Renal pelvis (tissue), 4 donors: Measurements from ENCODE around the gene GRAMD1B. TPM values are rescaled to one million over a fixed set of nuclear protein-coding genes. Genes with fewer than 3 reads are reported as not detected.

Experiments
- DNase-seq: peaks from one replicate; pipeline ENCODE4 v3.0.0-alpha.2; 2013
- polyA plus RNA-seq, 3 donors: library from polyadenylated mRNA; unstranded; fragments of 120-200 nt; gene quantifications; one replicate each; pipeline ENCODE4 v1.2.1, GENCODE V29; 2013; ENCODE audit not compliant: insufficient read length in 3 of 3

The GRAMD1B gene
- polyA plus RNA-seq, 3 donors: 12.8 to 16.0 (median 15.3) TPM

DNA sequence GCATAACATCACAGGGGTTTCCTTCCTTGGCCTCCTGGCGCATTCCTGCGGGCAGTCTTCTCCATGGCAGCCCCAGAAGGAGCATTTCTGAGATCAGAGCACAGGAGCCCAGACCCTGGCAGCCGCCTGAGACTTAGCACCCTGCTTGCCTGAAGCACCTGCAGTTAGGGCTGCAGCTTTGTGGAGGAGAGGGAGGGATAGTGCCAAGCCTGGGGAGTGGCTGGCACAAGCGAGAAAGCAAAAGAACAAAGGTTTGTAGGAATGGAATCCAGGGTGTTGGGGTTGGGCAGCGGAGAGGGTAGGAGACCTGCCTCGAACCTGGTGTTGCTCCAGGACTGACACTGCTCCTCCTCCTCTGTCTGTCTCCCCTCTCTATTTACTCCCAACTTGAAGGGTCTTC, 157.5 kb downstream of the GRAMD1B start:
- DNase-seq: no peak

DNA sequence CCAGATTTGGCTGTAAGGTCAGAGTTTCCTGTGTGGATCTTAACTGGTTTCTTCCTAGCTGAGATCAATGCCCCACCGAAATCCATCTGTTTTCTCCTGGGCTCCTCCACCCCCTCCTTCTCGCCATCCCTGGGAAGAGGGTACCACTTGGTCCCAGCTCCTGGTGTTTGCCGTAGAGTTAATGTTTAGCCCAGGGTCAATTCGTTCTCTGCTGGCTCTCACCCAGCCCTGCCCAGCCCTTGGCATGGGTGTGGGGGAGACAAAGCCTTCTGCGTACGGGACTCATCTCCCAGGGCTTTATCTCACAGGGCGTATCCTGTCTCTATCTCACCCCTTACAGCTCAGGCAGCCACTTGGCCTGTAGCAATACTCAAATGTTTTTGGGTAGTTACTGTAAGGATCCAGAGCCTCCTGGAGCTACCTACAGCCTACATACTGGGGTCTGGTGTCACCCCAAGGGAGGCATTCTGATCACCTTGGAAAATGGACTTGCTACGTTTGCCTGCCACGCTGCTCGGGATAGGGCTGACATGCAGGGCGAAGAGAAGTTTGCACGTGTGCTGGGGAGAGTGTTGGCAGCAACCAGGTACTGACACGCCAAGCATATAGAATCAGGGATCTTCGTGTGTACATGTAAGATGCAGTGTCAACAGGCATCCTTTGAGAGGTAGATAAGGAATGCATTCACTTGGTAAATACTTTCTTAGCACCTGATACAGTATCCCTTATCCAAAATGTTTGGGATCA, 158.2 kb downstream of the GRAMD1B start:
- DNase-seq: no peak

DNA sequence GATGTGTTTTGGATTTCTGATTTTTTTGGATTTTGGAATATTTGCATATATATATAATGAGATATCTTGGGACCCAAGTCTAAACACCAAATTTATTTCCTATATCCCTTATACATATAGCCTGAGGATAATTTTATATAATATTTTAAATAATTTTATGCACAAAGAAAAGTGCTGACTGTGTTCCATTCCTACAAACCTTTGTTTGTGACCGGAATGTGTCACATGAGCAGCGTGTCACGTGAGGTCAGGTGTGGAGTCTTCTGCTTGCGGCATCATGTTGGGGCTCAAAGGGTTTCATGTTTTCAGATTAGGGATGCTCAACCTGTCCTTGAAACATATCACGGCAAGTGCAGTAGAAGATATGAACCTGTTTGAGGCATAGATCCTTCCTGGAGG, 158.8 kb downstream of the GRAMD1B start:
- DNase-seq: no peak

DNA sequence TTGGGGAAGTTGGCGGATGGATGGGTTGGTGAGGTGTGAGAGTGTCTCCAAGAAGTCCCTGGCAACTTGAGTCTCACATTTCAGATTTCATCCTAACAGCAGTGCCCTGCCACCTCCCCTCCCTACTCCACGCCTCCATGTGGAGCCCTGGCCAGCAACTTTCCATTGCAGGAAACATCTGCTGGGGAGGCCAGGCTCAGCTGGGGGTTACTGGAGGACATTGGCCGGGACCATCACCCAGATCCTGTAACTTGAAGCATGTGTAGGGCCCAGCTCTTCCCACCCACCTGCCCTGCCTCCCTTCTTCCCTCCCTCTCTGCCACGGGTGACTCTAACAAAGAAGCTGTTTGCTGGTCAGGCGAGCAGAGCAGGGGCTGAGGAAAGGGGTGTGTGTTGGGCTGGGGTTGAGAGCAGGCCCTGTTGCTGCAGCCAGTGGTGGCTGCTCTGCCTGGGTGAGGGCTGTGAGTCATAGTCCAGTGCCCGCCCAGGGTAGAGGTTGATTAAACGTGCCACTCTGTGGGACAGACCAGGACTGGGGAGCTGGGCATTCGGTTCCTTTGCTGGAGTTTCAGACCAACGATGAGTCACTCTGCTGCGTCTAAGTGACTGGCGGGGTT, 160.3 kb downstream of the GRAMD1B start:
- DNase-seq: peak; percentile 50

DNA sequence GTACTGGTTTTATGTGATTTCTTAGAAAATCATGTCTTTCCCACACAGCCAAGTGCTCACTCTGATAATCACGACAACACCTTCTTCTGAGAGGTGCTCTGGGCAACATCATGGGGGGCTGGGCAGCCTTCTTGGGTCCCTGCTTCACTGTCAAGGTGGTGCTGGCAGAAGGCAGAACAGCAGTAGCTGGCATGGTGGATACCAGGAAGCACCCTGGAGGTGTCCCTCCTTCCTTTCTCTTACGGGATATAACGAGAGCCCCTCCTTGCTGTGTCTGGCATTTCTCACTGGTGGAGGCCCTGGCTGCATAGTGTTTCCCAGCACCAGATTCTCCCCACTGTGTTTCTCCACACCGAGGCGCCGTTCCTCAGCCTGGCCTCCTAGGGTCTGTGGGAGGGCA, 163.5 kb downstream of the GRAMD1B start:
- DNase-seq: no peak

DNA sequence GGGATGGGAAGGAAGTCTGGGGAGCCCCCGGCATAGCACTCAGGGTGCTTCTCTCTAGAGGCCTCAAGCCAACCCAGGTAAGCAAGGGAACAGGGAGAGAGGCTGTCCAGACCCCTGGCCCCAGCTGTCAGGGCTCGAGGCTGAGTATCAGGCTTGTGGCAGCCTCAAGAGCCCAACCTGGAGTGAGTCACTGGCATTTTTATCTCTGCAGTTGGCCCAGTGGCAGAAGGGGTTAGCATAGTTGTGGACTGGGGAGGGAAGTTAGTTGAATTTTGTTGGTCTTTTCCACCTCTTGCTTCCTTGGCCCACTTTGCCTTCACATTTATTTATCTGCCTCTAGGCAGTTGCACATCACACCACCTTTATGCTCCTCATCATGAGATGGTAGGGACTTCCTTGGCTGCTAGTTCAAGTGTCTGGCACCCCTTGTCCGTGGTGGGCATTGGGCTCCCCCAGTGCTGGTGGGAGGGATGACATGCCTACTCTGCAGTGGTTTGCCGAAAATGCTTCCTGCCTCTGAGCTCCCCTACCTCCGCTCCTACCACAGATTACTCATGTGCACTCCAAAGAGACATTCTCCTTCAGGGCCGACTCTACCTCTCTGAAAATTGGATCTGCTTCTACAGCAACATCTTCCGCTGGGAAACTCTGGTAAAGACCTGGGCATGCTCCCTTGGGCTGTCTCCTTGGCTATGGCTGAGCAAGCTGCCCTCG, 164.3 kb downstream of the GRAMD1B start:
- DNase-seq: no peak

DNA sequence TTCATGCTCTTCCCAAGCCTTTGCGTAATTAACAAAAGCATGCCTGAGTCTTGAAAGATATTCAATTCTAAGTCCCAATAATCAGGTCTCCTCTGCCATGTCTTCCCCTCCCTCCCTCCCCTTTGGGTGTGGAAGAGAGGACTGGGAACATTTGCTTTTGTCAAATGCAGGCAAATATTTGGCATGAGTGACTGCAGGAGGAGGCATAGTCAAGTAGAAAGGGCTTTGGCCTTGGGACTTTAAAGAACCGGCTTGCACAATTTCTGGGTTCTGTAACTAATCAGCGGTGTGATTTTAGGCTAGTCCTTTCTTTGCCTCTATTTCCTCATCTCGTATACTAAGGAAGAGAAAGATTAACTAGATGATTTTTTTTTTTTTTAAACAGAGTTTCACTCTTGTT, 164.9 kb downstream of the GRAMD1B start:
- DNase-seq: no peak

DNA sequence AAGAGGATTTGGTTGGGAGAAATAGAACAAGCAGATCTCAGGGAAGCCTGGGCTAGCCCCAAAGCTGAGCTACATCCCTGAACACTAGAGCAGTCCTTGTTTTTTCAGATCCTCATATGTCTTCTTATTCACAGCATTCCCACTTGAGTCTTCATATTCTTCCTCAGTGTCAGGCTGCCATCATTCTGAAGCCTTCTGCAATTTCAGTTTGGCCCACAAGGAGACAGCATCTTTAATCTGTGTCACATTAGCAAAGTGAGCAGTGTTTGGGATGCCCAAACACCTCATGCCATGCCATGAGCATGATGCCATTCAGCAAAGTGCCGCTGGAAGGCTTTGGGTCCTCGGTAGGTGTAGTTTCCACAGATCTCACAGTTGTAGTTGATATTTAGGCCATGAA, 167.8 kb downstream of the GRAMD1B start:
- no peak for DNase-seq

DNA sequence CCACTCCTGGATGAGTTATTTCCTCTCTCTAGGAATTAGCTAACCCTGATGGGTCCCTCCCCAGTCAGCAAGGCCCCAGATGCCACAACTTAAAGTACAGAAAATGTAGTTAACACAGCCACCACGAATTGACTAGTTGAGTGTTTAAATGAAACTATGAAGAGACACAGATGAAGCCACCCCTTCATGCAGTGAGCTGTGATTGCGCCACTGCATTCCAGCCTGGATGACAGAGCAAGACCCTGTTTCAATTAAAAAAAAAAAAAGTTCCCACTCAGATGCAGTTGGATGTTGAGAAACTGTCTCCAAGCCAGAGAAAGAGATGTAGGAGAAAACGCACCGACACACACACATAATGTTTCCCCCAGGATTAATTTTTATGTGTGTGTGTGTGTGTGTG, 171.1 kb downstream of the GRAMD1B start:
- no peak for DNase-seq

DNA sequence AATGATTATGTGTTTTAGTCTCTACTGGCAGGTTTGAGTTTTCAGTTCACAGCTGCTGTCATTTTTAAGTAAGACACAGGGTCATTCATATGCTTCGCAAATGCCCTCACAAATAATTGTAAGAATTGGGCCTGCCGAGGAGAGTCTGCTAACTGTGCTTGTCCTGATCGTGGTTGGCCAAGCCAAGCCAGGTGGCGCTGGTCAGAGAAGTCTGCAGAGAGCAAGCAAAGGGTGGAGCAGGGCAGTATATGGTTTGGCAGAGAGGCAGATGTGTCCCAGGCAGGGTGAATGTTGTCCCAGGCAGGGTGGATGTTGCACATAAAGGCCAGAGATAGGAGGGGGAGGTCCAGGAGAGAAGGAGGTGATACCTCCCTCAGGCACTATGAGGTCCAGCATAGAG, 171.7 kb downstream of the GRAMD1B start:
- DNase-seq: no peak

DNA sequence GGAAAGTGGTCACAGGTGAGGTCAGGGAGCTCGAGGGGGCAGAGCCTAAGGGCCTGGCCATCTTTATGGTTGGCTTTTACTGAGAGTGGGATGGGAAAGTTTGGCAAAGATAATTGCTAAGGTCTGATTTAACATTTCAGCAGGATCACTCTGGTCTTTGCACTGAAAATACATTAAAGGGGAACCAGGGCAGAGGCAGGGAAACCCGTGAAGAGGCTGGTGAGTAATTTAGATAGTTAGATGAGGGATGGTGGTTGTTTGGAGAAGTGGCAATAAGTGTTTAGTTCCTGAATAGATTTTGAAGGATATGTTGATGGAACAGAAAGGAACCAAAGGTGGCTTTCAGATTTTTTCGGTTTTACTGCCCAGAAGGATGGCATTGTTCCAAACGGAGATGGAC, 173.6 kb downstream of the GRAMD1B start:
- no peak for DNase-seq

DNA sequence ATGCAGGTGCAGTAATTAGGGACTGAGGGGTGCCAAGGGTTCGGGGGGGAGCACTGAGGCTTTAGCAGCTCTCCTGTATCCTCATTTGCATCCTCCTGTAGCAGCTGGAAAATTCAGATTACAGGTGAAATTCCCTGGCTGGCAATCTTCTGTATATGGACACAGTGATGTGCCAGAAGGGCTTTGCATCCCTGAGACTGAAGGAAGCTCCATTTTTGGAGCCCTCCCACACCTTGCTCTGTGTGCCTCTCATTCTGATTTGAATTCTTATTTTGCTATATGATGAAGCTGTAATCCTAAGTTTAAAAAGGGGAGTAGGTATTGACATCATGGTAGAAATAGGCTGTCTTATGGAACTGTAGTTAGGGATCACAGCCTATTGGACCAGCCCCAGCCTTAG, 177.7 kb downstream of the GRAMD1B start:
- DNase-seq: no peak

DNA sequence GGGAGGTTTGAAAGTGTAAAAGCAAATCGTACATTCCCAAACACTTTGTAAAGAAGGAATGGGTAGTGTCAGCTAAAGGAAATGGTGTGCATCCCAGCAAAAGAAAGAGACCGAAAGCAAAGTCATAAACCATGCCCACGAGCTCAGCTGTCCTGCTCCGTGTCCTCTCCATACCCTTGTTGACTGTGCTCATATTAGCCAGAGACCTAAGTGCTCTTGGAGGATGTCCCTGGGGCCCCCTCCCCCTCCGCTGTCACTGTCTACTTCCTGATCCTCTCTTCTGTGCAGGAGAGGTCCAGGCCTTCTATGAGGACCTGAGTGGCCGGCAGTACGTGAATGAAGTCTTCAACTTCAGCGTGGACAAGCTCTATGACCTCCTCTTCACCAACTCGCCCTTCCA, 178.3 kb downstream of the GRAMD1B start:
- DNase-seq: no peak

DNA sequence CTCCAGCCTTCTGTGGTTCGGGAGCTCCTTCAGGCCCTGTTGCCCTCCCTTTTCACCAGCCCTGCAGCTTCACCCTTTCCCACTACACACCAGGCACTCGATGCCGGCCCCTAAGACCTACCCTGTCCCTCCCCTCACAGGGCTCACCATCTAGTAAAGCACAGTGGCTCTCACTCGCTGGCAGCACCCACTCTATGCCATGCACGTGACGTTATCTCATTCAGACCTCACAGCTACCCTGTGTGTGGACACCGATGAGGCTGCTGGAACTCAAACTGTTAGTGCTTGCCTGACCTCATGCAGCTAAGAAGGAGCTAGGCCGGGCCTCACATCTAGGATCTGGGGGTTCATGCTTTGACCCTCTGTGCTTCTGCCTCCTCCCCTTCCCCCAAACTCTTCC, 178.9 kb downstream of the GRAMD1B start:
- no peak for DNase-seq

DNA sequence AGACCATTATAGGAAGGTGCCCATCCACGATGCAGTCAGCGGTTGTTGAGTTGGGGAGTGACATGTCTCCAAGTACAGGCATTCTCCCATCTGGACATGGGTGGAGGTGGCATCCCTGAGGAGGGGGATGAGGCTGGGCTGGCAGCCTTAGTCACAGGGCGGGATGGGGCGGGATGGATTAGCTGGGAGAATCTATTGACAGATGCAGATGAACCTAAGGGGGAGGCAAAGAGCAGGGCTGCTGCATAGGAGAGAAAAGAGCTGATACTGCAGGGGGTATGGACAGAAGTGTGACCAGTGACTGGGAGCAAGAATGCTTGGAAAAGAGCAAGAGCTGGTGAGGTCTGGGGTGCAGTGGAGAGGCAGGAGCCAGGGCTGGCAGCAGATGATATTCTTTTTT, 181.6 kb downstream of the GRAMD1B start:
- DNase-seq: no peak

DNA sequence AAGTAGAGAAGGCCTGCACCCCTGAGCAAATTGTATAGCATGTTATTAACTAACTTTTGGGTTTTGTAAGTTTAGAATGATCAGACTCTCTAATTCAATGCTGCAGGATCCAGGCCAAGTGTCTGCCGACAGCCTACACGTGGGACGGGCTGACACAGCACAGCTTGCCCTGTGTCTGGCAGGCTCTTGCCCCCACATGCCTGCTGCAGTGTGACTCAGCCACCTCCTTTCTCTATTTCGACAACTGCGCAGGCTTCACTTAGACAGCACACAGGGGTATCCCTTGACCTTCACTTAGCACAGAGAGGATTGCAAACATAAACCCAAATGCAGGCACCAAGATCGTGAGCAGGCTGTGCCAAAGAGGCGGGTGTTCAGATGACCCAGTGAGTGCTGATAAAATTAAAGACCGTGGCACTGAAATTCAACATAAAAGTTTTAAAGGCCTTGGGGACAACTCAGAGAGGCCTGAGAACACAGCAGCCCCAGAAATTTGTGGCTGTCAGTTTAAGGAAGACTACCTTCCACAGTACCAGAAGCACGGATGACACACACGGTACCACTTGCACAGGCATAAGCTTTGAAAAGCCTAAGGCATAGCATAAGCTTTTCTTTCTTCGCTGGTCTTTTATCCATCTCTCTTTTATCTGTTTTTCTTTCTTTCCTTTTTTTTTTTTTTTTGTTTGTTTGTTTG, 186.6 kb downstream of the GRAMD1B start:
- no peak for DNase-seq

DNA sequence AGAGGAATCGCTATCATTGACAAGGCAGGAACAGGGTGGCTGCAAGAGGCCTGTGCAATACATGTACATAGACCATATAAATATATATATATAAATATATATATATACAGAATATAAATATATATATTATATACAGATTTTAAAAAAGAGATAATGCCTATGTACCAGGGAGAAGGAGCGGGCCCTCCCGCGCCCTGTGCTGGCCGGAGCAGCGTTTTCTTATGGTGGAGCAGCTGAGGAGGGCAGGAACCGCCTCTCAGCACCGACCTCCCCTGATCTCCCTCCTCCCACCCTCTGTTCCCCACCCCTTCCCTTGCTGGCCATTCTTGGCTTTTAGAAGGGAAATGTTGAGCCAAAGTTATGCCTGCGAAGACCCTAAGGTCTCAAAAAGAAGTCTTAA, 192.5 kb downstream of the GRAMD1B start:
- no peak for DNase-seq

DNA sequence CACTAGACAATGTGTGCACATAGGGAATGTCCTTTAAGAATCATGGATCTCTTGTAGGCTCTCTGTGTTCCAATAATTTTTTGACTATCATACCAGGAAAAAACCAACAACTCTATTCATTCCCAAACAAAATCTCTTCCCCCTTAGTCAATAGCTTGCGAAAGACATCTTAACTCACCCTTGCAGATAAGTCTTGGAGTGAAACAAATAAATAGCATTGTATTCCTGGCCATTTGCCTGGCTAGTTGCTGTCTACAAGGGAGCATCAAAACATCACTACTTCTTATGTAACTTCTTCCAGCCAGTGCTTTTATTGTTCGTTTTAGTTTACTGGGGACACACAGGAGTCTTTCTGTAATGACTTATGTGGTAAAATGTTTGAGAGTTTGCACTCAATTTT, 194.9 kb downstream of the GRAMD1B start:
- no peak for DNase-seq

DNA sequence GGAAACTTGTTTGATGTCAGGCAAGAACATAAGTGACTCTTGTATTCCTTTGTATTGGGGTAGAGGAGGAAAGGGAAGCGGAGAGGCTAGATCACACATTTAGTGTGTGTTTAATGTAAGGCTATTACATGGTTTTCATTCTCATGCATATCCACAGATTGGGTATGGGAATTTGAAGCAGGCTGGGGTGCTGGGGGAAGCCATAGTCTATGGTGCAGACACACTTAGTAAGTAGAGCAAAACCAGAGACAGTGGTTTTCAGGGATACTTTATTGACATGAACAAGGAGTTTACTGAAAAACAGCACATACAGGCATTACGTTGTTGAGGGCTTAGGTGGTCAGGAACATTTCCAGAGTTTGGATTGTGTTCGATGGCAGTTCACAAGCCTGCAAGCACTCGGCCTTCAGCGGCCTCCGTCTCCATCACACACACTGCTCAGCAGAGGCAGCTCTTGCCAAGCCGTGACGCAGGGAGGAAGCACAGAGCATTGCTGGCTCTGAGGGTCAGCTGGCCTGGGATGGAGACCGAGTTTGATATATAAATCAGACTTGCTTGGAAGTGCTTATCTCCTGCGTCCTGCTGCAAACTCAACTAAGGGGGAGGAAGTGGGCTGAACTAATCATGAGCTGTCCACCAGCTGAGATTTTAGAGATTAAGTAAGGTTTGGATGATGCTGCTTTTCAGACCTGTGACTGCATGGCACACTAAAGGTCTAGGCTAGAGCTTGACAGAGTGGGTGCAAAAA, 199.0 kb downstream of the GRAMD1B start:
- peak; percentile 69 for DNase-seq

DNA sequence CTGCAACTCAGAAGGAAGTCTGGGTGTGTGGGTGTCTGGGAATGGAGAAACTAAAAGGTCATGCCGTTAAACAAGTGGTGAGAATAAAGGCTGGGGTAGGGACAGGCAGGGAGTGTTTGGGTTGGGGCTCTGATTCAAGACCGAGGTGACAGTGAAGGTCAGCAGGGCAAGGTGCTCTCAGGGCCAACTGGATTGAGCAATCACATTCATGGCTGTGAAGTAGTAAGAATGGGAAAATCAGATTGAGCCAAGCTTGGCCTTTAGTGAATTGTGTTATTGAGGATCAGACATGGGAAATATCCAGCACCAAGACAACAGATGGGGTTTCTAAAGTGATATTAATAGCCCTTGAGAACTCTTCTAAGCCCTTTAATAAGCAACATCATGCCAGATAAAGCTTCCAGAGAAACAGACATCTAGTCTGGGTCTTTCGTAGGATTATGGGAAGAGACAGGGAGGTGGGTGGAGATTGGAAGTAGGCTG, 200.1 kb downstream of the GRAMD1B start:
- DNase-seq: no peak

DNA sequence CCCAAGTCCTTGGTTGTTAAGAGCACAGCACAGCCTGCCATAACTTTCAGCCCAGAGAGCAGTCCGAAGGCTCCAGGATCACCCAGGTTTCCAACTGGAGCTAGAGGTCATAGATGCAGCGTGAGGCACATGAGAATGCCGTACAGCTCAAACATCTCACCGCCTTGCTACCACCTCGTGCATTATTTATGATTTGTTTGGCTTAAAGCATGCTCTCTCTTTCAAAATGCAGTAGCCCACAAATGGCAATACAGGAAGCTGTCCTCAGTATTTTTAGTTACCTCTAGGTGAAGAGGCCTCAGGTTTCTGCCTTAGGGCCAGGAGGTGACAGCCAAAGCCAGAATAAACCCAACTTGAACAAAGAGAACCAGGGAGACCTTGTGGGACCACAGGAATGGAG, 210.0 kb downstream of the GRAMD1B start:
- no peak for DNase-seq
